Measurements from ENCODE around the gene PHETA1.

The PHETA1 gene

DNA sequence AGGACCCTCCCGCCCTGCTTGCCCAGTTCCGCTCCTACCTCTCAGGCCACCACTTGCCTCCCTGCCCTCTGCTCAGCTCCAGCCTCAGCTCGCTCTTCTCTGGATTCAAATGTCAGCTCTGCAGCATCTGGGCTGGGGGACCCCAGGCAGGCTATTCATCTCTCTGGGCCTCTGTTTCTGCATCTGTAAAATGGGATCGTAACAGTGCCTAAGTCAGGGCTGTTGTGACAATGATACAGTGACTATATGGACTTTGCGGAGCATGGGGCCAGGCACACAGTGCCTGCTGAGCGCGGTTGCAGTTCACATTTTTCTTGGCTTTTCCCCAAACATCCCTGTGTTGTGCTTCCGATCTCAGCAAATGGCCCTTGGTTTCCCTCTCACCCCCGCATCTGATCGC is 2.8 kb downstream of the PHETA1 start:
- TF ChIP-seq, protein P1, sequence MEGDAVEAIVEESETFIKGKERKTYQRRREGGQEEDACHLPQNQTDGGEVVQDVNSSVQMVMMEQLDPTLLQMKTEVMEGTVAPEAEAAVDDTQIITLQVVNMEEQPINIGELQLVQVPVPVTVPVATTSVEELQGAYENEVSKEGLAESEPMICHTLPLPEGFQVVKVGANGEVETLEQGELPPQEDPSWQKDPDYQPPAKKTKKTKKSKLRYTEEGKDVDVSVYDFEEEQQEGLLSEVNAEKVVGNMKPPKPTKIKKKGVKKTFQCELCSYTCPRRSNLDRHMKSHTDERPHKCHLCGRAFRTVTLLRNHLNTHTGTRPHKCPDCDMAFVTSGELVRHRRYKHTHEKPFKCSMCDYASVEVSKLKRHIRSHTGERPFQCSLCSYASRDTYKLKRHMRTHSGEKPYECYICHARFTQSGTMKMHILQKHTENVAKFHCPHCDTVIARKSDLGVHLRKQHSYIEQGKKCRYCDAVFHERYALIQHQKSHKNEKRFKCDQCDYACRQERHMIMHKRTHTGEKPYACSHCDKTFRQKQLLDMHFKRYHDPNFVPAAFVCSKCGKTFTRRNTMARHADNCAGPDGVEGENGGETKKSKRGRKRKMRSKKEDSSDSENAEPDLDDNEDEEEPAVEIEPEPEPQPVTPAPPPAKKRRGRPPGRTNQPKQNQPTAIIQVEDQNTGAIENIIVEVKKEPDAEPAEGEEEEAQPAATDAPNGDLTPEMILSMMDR (IDR thresholded peaks at IDR 0.05; ENCODE audit: insufficient read depth, low read depth, low read length, missing control alignments) = no peak
- no peak for DNase-seq (ENCODE audit: low read depth)
- no peak overlapping the region for H3K4me3 ChIP-seq (ENCODE audit: low read depth, low read length)

DNA sequence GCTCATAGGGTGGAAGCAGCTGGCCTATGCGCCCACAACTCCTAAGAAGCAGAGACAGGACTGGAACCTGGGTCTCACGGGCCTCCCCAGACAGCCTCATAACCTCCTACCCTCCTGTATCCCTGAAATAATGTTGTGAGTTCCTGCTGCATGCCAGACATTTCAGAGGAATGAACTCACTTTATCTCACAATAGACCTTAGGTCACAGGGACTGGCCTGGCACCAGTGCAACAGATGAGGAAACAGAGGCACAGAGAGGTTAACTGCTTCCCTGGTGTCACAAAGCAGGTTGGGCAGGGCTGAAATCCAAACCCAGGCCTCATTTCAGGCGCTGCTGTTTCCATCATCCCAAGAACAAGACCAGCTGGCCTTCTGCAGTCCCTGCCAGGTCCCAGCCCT is 5.3 kb downstream of the PHETA1 start:
- no peak overlapping the region for H3K4me3 ChIP-seq (ENCODE audit: low read depth, low read length)
- DNase-seq (ENCODE audit: low read depth) = no peak
- TF ChIP-seq, protein P1 (IDR thresholded peaks at IDR 0.05; ENCODE audit: insufficient read depth, low read depth, low read length, missing control alignments) = no peak

DNA sequence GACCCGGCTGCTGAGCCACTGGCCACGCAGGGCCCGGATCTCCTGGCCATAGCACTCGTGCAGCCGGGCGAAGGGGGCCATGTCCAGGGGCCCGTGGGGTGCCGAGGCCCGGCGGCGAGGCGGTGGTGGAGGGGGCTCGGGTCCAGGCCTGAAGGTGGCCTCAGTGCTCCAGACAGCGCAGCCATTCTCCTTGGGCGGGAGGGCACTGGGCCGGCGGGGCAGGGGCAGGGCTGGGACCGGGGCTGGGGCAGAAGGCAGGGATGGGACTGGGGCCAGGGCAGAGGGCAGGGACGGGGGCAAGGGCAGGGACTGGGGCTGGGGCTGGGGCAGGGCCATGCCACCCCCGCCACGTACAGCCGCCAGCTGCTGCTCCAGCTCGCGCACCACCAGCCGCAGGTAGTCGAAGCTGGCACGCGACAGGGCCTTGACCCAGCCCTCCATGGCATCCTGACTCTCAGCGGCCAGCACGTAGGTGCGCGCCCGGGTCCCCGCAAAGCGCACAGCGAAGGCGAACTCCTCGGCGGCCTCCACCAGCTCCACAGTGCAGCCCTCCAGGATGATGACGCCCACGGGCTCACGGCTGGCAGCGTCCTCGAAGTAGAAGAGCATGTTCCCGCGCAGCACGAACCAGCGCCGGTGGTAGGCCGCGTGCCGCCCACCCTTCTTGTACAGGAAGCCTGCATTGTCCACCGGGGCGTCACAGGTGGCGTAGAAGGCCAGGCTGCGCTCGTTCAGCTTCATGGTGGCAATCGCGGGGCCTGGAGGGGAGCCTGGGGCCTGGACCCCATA is 6.0 kb downstream of the PHETA1 start:
- no peak for DNase-seq (ENCODE audit: low read depth)
- TF ChIP-seq, protein P1 (IDR thresholded peaks at IDR 0.05; ENCODE audit: insufficient read depth, low read depth, low read length, missing control alignments) = no peak
- H3K4me3 ChIP-seq (ENCODE audit: low read depth, low read length) = no peak overlapping the region

DNA sequence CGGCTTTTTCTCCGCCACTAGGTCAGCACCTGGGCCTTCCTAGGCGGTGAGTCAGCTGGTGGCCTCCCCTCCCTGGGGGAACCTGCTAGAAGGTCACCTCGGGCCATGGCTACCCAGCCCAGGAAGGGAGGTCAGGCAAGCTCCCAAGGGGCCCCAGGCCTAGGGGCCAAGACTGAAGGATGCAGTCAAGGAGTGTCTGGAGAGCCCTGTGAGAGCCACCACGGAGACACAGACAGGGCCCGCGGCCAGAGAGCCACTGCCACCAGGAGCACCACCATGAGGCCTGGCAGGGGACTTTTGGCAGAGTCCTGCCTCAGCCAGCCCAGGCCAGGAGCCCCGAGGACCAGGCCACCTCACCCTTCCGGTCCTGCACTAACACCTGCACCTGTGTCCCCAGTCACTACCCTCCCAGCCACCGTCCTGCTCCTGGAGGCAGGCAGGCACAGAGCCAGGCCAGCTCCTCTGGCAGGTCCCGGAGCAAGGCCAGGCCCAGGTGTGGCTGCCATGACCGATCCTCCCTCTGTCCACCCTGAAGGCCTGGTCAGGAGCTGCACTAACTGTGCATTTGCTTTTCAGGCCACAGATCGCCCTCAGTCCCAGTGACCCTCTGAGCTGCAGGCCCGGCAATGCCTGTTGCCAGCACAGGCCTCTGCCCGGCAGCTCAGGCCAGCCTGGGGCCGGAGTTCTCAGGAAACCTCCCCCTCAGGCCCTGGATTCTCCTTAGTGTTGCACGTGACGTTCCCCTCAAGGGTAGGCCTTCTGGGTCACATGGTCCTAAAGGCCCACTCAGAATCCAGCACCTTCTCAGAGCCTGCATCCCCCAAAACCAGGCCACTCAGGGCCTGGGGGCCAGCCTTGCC is 6.9 kb downstream of the PHETA1 start:
- TF ChIP-seq, protein P1 (IDR thresholded peaks at IDR 0.05; ENCODE audit: insufficient read depth, low read depth, low read length, missing control alignments) = no peak
- DNase-seq (ENCODE audit: low read depth) = no peak
- no peak overlapping the region for H3K4me3 ChIP-seq (ENCODE audit: low read depth, low read length)

DNA sequence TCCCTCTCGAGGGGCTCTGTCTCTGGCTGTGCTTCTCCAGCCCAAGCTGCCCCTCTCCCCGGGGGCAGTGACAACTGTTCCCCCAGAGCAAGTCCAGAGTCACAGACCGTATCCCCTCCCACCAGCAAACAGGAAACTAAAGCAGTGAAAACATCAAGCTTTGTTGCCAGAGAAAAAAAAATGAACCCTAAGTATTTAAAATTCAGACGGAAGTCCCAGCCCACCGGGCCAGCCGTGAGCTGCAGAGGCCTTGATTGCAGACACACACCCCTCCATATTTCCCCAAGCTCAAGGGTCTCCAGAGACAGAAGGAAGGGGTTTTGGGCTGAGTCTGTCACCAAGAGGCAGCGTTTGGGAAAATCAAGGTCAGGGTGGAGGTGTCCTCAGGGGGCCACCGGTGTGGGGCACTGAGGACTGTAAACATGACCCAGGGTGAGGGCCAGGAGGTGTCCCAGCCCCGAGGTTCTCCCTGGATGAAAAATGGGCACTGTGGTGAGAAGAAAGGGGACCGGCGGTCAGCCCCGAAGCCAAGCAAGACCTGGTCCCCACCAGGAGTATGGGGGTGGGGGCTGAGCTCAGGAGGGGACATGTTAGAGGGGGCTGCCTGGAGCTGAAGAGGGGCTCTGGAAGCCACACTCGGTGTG is 7.7 kb downstream of the PHETA1 start:
- TF ChIP-seq, protein P1 (IDR thresholded peaks at IDR 0.05; ENCODE audit: insufficient read depth, low read depth, low read length, missing control alignments) = no peak
- DNase-seq (ENCODE audit: low read depth) = no peak
- H3K4me3 ChIP-seq (ENCODE audit: low read depth, low read length) = no peak overlapping the region

DNA sequence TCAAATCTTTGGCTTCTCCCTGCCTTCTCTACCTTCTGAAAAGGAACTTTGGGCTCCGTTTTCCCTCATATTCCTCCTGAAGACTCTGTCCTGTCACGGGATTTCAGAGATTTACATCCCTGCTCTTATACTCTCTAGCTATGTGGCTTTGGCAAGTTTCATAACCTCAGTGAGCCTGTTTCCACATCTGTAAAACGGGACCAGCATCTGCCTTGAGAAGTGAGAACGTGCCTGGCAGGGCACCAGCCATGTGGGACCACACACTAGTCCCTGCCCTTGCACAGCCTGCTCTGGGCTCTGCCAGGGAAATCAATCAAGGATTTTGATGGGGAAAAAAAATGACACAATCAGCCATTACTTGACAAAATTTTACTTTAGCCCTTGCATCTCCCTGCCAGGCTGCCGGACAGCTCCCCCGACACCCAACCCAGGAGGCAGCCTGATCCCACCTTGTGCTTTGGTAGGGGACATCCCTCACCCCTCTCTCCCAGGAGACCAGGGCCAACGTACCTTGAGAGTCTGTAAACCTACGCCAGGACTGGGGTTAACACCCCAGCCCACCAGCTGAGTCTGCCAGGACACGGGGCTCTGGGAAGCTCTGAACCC is 8.5 kb downstream of the PHETA1 start:
- no peak overlapping the region for H3K4me3 ChIP-seq (ENCODE audit: low read depth, low read length)
- no peak for DNase-seq (ENCODE audit: low read depth)
- TF ChIP-seq, protein P1 (IDR thresholded peaks at IDR 0.05; ENCODE audit: insufficient read depth, low read depth, low read length, missing control alignments) = no peak

Data from GM12865 (cell line).